ENCODE measurements around the gene DNAJC22.
A peak's percentile ranks its signal among the peaks of the same experiment; 100 is the strongest.
"Not testable (repeated sequence)": the region's sequence is repeated elsewhere in the genome, so short reads cannot be mapped to it uniquely, and the experiment has no call there.

Gene DNAJC22

GRCh38 chr12:49332441-49332861 is 14.2 kb upstream of the DNAJC22 start:
- no peak overlapping the region for H3K9ac ChIP-seq (ENCODE audit: low read depth, low read length)
- H3K4me3 ChIP-seq (ENCODE audit: low read length) = peak overlapping the region; percentile 44
- H3K27ac ChIP-seq (ENCODE audit: low read depth, low read length) = no peak overlapping the region
- H3K36me3 ChIP-seq (ENCODE audit: insufficient read depth, low read length) = peaks cover 19% of the 10 kb centered on the region
- no peaks in the 10 kb centered on the region for H3K4me1 ChIP-seq (ENCODE audit: insufficient read depth, low read length)
- H3K27me3 ChIP-seq (ENCODE audit: insufficient read depth, low read length) = peaks cover 58% of the 10 kb centered on the region
- 27% methylated on average over 17 of the region's 17 CpGs for WGBS
- H3K9me3 ChIP-seq (ENCODE audit: insufficient read depth, low read depth, low read length) = no peaks in the 10 kb centered on the region

GRCh38 chr12:49332891-49333371 is 13.8 kb upstream of the DNAJC22 start:
- 8% methylated on average over 40 of the region's 40 CpGs for WGBS
- H3K4me3 ChIP-seq (ENCODE audit: low read length) = peak overlapping the region; percentile 44
- no peak overlapping the region for H3K9ac ChIP-seq (ENCODE audit: low read depth, low read length)
- H3K36me3 ChIP-seq (ENCODE audit: insufficient read depth, low read length) = peaks cover 15% of the 10 kb centered on the region
- H3K27ac ChIP-seq (ENCODE audit: low read depth, low read length) = no peak overlapping the region
- H3K4me1 ChIP-seq (ENCODE audit: insufficient read depth, low read length) = peaks cover 3% of the 10 kb centered on the region; the same call in 1 of the 2 replicates
- no peaks in the 10 kb centered on the region for H3K9me3 ChIP-seq (ENCODE audit: insufficient read depth, low read depth, low read length)
- H3K27me3 ChIP-seq (ENCODE audit: insufficient read depth, low read length) = peaks cover 63% of the 10 kb centered on the region

- 90% methylated on average over 20 of the region's 21 CpGs for WGBS
- peaks cover 13% of the 10 kb centered on the region for H3K36me3 ChIP-seq (ENCODE audit: insufficient read depth, low read length)
- H3K27me3 ChIP-seq (ENCODE audit: insufficient read depth, low read length) = peaks cover 72% of the 10 kb centered on the region
- not testable (repeated sequence) for H3K9me3 ChIP-seq (ENCODE audit: insufficient read depth, low read depth, low read length); H3K4me3 ChIP-seq (ENCODE audit: low read length); H3K27ac ChIP-seq (ENCODE audit: low read depth, low read length); H3K9ac ChIP-seq (ENCODE audit: low read depth, low read length)
- peaks cover 12% of the 10 kb centered on the region for H3K4me1 ChIP-seq (ENCODE audit: insufficient read depth, low read length)
Measured at GRCh38 chr12:49333778-49334177, 12.9 kb upstream of the DNAJC22 start.

DNA sequence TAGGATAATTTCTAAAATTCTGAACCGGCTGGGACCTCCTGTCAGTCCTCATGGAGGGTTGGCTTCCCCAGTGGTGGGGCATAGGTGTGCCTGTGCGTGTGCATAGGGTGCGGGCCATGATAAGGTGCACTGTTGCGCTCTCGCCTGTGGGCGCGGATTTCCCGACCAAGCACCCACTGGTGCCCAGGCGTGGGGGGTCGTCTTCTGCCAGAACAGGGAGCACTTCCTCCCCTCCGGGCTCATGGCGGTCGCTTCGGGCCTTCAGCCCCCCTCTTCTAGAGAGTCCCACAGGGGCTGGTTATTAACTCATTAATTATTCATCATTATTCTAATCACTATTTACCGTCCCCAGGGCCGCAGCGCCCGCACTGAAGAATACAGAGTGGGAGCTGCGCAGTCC is 12.5 kb upstream of the DNAJC22 start:
- H3K27ac ChIP-seq (ENCODE audit: low read depth, low read length) = no peak overlapping the region
- no peaks in the 10 kb centered on the region for H3K9me3 ChIP-seq (ENCODE audit: insufficient read depth, low read depth, low read length)
- H3K36me3 ChIP-seq (ENCODE audit: insufficient read depth, low read length) = peaks cover 9% of the 10 kb centered on the region
- H3K9ac ChIP-seq (ENCODE audit: low read depth, low read length) = no peak overlapping the region
- peaks cover 16% of the 10 kb centered on the region for H3K4me1 ChIP-seq (ENCODE audit: insufficient read depth, low read length)
- H3K27me3 ChIP-seq (ENCODE audit: insufficient read depth, low read length) = peaks cover 76% of the 10 kb centered on the region
- 88% methylated on average over 19 of the region's 19 CpGs for WGBS
- no peak overlapping the region for H3K4me3 ChIP-seq (ENCODE audit: low read length)

DNA sequence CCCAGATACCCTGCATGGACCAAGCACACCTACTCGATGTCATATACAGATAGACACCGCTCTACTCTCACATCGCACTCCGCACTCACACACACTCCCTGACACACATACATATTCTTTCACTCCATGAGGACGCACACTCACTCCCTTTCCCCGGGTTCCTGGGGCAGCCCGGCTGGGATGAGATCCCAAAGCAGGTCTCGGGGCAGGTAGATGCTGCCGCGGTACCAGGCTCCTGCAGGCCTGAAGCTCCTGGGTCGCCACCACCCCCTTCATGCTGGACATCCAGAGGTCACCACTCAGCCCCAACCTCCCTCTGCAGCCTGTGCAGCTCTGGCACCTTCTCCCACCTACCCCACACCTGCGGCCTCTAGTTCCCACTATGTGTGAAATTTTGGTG is 12.0 kb upstream of the DNAJC22 start:
- Histone ChIP-seq H3K4me3 (ENCODE audit: low read length) (no peak overlapping the region), H3K36me3 (ENCODE audit: insufficient read depth, low read length) (peaks cover 5% of the 10 kb centered on the region), H3K9ac (ENCODE audit: low read depth, low read length) (no peak overlapping the region), H3K9me3 (ENCODE audit: insufficient read depth, low read depth, low read length) (no peaks in the 10 kb centered on the region), H3K27ac (ENCODE audit: low read depth, low read length) (no peak overlapping the region), H3K27me3 (ENCODE audit: insufficient read depth, low read length) (peaks cover 81% of the 10 kb centered on the region), H3K4me1 (ENCODE audit: insufficient read depth, low read length) (peaks cover 17% of the 10 kb centered on the region)
- WGBS = 87% methylated on average over 12 of the region's 12 CpGs

DNA sequence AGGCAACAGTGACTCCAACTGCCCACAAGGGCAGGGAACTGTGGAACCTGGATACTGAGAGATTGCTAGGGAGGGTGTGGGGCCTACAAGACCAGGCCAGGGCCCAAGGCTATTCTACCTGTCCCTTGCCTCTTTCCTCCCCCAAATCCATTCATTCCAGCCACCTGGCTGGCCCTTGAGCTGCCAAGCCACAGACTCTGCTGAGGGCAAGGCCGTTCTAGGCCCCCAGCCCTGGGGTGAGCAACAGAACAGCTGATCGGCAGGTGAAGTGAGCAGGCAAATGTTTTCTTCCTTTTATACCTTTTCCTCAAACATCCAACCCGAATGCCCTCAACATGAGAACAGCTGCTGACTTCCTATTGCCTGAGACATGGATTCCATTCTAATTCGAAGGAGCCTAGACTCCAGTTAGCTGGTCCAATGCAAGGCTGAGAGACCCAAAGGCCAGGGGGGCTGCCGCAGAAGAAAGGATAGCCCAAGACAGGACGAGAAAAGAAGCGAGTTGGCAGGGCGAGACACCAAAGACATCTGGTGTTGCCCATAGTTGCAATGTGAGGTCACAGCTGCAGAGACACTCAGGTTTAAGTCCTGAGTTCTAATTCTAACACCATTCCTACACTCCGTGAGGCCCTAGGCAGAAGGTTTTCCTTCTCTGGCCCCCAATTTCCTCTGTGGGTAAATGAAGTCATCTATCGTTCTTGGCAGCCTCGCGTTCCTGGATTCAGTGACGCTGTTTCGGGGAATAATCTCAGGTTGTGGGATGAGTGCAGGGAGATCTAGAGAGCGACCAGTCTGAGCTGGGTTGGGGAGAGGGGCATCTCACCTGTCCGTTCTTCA is 11.4 kb upstream of the DNAJC22 start:
- Histone ChIP-seq H3K27me3 (ENCODE audit: insufficient read depth, low read length) (peaks cover 87% of the 10 kb centered on the region), H3K9ac (ENCODE audit: low read depth, low read length) (no peak overlapping the region), H3K9me3 (ENCODE audit: insufficient read depth, low read depth, low read length) (no peaks in the 10 kb centered on the region), H3K4me1 (ENCODE audit: insufficient read depth, low read length) (peaks cover 17% of the 10 kb centered on the region), H3K4me3 (ENCODE audit: low read length) (no peak overlapping the region), H3K27ac (ENCODE audit: low read depth, low read length) (no peak overlapping the region), H3K36me3 (ENCODE audit: insufficient read depth, low read length) (no peaks in the 10 kb centered on the region; the same call in 1 of the 2 replicates)
- WGBS = 74% methylated on average over 16 of the region's 16 CpGs

DNA sequence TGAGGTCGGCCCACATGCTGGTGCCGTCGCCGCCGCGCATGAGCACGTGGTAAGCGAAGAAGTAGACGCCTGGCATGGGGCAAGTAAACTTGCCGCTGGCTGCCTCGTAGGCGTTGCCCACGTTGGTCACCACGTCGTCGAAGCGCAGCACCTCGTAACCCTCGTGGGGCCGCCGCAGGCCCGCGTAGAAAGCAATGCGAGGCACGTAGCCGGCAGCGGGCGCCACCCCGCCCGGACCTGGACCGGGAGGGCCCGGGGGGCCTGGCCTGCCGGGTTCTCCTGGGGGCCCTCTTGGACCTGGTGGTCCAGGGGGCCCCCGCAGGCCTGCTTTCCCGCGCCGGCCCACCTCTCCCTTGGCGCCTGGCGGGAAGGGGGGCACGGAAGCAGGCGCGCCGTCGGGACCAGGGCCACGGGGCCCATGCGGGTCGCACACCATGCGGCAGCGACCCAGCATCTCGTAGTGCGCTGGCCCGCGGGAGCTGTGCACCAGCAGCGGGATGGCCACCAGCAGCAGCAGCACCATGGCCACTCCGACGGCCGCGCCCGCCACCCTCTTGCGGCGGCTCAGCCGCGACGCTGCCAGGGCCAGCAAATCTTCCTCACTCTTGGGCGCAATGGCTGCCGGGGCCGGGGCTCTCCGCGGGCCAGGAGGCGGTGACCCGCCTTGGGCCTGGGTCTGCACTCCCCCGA is 10.6 kb upstream of the DNAJC22 start:
- Histone ChIP-seq H3K4me3 (ENCODE audit: low read length) (peak overlapping the region; percentile 33), H3K9ac (ENCODE audit: low read depth, low read length) (no peak overlapping the region), H3K27me3 (ENCODE audit: insufficient read depth, low read length) (peaks cover 95% of the 10 kb centered on the region), H3K36me3 (ENCODE audit: insufficient read depth, low read length) (no peaks in the 10 kb centered on the region), H3K4me1 (ENCODE audit: insufficient read depth, low read length) (peaks cover 17% of the 10 kb centered on the region), H3K9me3 (ENCODE audit: insufficient read depth, low read depth, low read length) (no peaks in the 10 kb centered on the region), H3K27ac (ENCODE audit: low read depth, low read length) (no peak overlapping the region)
- WGBS = 20% methylated on average over 72 of the region's 72 CpGs

- Histone ChIP-seq H3K9me3 (ENCODE audit: insufficient read depth, low read depth, low read length) (no peaks in the 10 kb centered on the region), H3K27me3 (ENCODE audit: insufficient read depth, low read length) (peaks cover 100% of the 10 kb centered on the region), H3K9ac (ENCODE audit: low read depth, low read length) (no peak within 1 kb of the TSS), H3K27ac (ENCODE audit: low read depth, low read length) (no peak within 1 kb of the TSS), H3K4me3 (ENCODE audit: low read length) (peak within 1 kb of the TSS; percentile 37), H3K36me3 (ENCODE audit: insufficient read depth, low read length) (no peaks in the 10 kb centered on the region), H3K4me1 (ENCODE audit: insufficient read depth, low read length) (peaks cover 20% of the 10 kb centered on the region)
- 2% methylated on average over 62 of the region's 65 CpGs for WGBS
Measured at GRCh38 chr12:49336645-49337584, 9.8 kb upstream of the DNAJC22 start, which contains the start of gene C1QL4. C1QL4 (minus strand) TSS chr12:49337188; CDS start chr12:49336477, 711 bp downstream.

DNA sequence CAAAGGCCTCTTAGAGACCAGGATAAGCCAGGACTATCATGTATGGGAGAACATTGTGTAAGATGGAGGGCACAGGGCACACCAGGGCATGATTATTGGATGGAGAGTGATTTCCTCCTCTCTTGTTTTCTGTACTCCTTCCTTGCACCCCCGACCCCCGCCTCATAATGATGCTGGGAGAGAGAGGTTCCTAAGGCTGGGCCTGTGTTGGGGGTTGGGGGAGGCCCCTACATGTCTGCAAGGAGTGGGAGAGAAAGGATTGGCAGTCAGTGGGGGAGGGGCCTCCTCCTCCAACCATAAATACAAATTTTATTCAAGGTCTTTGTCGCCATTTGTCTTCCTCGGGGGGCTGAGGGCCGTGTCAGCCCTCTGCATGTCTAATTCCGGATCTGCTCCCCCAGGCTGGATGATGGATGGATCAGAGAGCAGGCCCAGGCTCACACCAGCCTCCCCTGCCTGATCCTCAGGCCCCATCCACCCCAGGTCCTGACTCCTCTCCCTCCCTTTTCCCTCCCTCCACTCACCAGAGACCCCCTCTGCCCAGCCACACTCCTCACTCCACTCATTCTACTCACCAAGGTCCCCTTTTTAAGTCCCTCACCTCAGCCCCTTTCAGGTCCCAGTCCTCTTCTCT is 7.7 kb upstream of the DNAJC22 start:
- no peak overlapping the region for H3K9ac ChIP-seq (ENCODE audit: low read depth, low read length)
- H3K4me3 ChIP-seq (ENCODE audit: low read length) = no peak overlapping the region
- no peak overlapping the region for H3K27ac ChIP-seq (ENCODE audit: low read depth, low read length)
- H3K27me3 ChIP-seq (ENCODE audit: insufficient read depth, low read length) = peaks cover 100% of the 10 kb centered on the region
- peaks cover 25% of the 10 kb centered on the region for H3K4me1 ChIP-seq (ENCODE audit: insufficient read depth, low read length)
- H3K9me3 ChIP-seq (ENCODE audit: insufficient read depth, low read depth, low read length) = no peaks in the 10 kb centered on the region
- WGBS = 46% methylated on average over 6 of the region's 6 CpGs
- H3K36me3 ChIP-seq (ENCODE audit: insufficient read depth, low read length) = no peaks in the 10 kb centered on the region

GRCh38 chr12:49339464-49339861 is 7.2 kb upstream of the DNAJC22 start:
- peaks cover 25% of the 10 kb centered on the region for H3K4me1 ChIP-seq (ENCODE audit: insufficient read depth, low read length)
- no peaks in the 10 kb centered on the region for H3K36me3 ChIP-seq (ENCODE audit: insufficient read depth, low read length)
- H3K27ac ChIP-seq (ENCODE audit: low read depth, low read length) = no peak overlapping the region
- no peaks in the 10 kb centered on the region for H3K9me3 ChIP-seq (ENCODE audit: insufficient read depth, low read depth, low read length)
- 15% methylated on average over 5 of the region's 5 CpGs for WGBS
- H3K9ac ChIP-seq (ENCODE audit: low read depth, low read length) = no peak overlapping the region
- H3K4me3 ChIP-seq (ENCODE audit: low read length) = no peak overlapping the region
- peaks cover 100% of the 10 kb centered on the region for H3K27me3 ChIP-seq (ENCODE audit: insufficient read depth, low read length)

All from HUES64 (cell line).